IPS DF 19.7 (cell line): ENCODE measurements around the gene ITIH3.

ENCODE experiments used
- DNase-seq: peaks from one replicate; pipeline ENCODE4 v3.0.0-alpha.2; 2013; ENCODE audit warnings: low read depth, low spot score

ITIH3 gene

GRCh38 chr3:52829482-52829881 is 34.9 kb downstream of the ITIH3 start:
- DNase-seq: no peak

DNA sequence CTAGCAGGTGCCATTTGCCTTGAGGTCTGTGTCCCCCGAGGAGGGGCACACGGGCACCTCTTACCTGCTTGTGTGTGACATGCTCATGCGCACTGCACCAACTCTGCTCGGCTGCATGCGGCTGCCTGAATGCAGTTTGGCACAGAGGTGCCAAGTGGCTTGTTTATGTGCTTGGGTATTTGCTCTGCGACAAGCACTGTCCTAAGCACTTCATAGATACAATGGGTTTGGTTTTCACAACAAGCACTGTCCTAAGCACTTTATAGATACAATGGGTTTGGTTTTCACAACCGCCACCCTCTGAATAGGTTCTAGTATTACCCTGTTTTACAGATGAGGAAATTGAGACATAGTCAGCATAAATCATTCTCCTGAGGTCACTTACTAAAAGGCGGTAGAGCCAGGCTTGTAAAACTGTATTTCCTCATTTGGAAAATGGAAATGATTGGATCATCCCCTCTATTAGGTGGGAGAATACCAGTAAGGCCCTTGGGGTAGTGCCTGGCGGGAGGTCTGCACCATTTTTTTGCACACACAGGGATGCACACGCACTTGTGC is 35.4 kb downstream of the ITIH3 start:
- DNase-seq: no peak

DNA sequence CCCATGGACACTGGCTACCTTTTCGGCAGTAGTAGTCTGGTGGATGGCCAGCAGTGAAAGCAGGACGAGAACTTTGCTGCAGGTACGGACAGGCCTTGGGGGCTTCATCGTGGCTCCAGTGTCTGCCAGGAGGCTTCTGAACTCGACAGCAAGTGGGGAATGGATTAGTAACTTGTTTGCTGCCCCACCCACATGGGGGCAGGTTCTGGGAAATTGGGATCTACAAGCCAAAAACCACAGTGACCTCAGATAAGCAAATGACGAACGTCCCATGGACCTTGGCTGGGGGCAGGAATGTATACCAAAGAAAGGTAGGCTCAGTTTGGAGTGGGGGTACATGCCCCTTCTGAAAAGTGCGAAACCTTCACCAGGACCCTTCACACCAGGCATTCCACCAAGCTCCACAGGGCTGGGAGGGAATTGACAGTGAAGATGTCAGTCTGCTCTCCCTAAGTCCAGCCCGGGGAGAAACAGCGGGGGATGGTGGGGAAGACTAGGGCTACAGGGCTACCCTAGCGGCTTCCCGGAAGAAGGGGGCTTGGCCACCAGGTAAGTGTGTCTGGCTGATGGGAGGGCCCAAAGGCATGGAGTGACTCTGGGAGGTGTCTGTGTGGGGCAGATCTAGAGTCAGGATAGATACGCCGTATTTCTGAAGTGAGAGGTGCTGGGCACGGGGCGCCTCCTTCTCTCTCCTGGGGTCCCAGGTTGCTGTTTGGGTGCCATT is 36.1 kb downstream of the ITIH3 start, which contains the start of gene ITIH4:
Gene ITIH4, minus strand, starts transcription at position 138 of the 724 bp plus-strand sequence. Its CDS starts 30 bp downstream, at position 108.
- DNase-seq: no peak

- DNase-seq: no peak
Measured at GRCh38 chr3:52831500-52832301, 37.1 kb downstream of the ITIH3 start.

- no peak for DNase-seq
Measured at GRCh38 chr3:52833202-52833601, 38.6 kb downstream of the ITIH3 start.

GRCh38 chr3:52834871-52835501 is 40.4 kb downstream of the ITIH3 start, which contains the start of gene MUSTN1:
MUSTN1 (minus strand) TSS chr3:52835019; CDS start chr3:52834948, 71 bp downstream.
- DNase-seq: no peak

- no peak for DNase-seq
Measured at GRCh38 chr3:52835766-52836470, 41.3 kb downstream of the ITIH3 start.

DNA sequence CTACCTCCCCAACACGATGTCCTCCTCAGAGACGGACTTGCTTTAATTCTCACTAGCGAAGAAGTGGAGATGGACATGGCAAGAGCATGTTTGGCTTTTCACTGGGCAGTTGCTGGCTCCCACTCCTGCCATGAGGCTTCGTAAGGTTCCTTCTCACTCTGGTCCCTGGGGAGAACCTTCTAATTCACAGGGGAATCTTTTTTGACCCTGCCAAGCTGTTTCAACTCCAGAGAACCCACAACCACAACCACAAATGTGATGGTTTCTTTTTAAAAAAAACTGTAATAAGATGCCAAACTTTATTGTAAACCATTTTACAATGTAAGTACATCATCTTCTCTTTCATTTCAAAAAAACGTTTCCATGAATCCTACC is 41.9 kb downstream of the ITIH3 start:
- DNase-seq: no peak

DNA sequence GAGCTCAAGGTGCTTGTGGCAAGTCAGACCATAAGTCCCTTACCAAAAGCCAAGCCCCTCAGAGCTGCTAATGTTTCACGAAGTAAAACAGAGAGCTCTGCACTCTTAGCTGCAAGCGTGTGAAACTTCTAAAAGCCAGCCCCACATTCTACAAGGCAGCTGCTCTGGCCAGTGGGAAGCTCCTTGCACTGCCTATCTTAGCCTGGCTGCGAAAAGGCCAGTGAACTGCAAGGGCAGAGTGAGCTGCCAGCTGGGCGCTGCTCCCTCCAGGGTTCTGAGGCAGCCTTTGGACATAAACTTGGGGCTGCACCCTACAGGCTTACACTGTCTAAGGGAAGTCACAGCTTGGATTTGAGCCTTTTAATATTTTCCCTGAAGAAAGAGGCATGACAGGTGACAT is 42.4 kb downstream of the ITIH3 start:
- no peak for DNase-seq

GRCh38 chr3:52838561-52839267 is 44.1 kb downstream of the ITIH3 start:
- no peak for DNase-seq

DNA sequence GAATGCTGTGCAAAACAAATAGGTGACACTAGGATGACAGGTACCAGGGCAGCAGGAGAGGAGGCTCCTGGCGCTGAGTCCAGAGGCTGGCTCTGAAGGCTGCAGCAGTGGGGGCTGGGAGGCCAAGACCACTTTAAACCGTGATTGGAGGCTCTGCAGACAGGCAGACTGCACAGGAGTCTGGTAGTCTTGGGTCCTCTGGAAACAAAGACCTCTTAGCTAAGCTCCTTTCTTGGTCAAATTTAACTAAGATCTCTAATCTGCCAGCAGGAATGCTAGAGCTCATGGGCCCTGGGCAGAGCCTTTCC is 44.6 kb downstream of the ITIH3 start:
- DNase-seq: no peak

DNA sequence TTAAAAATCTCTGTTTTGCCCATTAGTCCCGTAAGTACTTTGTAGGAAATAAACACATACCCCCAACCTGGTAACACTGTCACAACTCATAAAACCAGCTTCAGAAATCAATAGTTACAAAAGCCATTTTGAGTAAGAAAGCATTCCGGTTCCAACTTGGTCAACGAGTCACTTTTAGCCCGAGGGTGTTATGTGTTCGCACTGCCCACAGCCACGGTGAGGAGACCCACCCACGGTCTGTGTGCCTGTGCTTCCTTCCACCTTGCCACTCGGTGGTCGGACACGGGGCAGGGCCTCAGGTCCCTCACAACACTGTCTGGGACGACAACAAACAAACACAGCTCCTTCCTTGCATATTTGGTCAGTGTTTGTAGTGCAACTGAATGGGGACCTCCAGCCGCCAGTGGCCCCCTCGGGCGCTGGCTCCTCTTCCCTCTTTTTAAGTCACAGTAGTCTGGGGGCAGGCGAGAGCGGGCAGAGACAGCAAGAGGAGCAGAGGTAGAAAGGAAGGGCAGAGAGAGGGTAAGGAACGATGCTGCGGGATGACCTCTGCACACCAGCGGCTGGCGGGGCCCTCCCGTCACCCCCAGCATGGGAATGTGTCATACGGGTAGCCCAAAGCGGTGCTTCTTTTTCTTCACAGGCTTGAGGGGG is 45.4 kb downstream of the ITIH3 start:
- no peak for DNase-seq

DNA sequence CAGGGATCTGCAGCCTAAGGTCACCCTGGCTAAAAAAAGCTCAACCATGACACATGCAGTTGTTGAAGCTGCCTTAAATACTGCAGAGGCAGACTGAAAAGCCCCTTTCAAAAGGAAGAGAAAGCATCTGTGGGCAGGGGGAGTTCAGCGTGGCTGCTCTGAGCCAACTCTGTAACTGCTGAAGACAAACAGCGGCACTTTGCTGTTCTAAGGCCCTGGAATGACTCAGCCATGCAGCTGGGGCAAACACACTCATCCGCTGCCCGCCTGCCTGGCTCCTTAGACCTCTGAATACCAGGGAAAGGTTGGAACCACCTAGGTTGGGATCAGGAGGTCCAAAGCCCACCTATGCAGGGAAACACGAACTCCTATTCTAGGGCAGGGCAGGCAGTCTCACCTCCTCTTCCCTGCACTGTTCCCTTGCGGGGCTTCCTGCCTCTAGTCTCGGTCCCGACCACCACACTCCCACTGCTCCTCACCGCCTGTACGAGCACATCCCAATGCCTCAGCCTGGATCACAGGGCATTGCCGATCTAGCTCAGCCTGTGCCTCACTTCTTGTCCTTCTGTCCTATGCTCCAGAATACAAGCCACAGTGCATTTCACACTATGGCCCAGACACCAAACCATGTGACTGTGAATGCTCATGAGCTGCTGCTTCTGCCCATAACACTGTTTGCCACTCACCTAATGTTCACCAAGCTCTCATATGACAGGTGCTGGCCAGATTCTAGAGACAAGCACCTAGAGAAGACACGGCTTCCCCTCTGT is 46.8 kb downstream of the ITIH3 start:
- DNase-seq: no peak

GRCh38 chr3:52841981-52842340 is 47.4 kb downstream of the ITIH3 start:
- DNase-seq: no peak

- DNase-seq: no peak
Measured at GRCh38 chr3:52842424-52842823, 47.8 kb downstream of the ITIH3 start.

GRCh38 chr3:52843108-52843865 is 48.7 kb downstream of the ITIH3 start:
- DNase-seq: no peak

DNA sequence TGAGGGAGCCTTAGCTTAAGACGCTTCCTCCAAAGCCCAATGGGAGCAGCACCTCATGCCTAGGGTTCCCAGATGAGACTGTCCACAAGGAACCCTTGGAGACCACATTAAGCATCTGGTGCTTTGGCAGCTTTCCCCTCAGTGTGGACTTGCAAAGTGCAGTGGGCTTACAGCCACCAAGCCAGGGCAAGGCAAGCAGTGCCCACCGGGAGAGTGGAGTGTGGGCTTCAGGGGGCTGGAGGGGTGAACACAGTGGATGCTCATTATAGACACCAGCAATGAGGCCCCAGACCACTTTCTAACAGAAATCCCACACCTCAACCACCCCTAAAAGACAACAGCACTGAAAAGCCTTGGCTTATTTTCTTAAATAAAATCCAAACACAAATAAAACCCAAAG is 49.3 kb downstream of the ITIH3 start:
- DNase-seq: no peak

GRCh38 chr3:52844290-52844975 is 49.8 kb downstream of the ITIH3 start:
- DNase-seq: no peak

- no peak for DNase-seq
Measured at GRCh38 chr3:52845157-52845556, 50.6 kb downstream of the ITIH3 start.
